ENCODE results near the gene XK.

DNA sequence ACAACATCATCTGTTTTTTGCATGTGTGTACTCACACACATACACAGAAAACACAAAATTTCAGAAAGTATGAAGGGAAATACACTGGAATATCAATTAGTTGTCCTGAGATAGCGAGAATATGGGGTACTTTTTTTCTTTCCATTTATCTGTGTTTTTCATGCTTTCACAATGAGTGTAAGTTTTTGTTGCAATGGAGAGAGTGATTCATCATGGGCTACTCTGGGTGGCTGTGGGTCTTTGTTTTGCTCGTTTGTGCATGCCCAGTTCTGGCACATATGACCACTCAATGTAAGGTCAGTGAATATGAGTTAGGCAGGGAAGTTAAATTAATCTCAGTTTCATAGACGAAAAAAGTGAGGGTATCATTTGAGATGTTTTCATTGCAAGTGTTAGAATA, 26.9 kb downstream of the XK start:
- TF ChIP-seq CTCF (IDR thresholded peaks at IDR 0.05; ENCODE audit: low read length): no peak
- no peak for TF ChIP-seq EZH2 (IDR thresholded peaks at IDR 0.05; ENCODE audit: borderline replicate concordance, low read length)
